ENCODE measurements around the gene HOXB5.
A peak's percentile ranks its signal among the peaks of the same experiment; 100 is the strongest.

The HOXB5 gene

DNA sequence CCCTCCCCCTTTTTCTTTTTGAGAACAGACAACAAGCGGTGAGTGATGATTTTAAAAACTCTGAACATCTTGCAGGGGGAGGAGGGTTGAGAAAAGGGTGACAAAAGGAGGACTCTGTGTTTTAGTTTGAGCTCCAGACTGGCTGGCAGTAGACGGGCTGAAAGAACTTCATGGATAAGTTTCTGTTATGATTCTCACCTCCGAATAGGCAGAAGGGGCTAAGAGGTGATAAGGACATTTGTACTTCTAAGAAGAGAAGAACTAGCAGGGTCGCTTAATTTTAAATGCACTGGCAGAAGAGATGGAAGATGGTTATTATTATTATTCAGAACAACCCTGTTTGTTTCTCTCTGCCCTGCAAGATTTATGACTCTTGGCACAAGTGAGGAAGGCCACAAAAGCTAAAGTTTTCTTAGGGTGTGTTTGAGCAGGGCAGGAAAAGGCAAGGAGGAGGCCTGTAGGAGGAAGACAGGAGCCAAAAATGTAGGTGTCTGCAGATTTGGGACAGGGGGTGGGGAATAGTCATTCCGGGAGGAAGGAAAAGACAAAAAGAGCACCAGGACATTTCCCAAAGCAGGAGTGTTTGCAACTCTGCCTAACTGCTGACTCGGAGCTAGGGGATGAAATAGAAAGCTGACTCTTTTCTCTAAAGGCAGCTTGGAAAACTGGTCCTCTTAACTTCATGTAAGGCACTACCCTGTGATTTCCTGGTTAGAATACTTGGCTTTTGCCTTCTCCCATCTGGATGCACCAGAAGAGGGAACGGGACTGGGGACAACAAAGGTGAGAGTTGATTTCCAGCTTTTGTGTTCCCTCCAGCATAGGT is 36.8 kb downstream of the HOXB5 start:
- no peak for DNase-seq

DNA sequence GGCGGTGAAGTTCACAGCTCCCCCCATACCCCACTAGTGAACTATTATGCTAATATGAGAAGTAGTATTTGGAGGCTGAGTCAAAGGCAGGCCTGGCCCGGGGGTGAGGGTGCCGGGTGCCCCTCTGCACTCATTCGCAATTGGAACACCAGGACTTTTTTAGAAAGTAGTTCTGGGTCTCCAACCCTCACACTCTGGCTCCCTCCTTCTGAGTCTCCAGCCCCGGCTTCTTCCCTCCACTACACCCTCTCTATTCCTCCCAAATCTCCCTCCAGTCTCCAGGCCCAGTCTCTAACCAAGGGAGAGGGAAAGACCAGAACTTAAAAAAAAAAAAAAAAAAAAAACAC is 37.4 kb downstream of the HOXB5 start:
- no peak for DNase-seq

DNA sequence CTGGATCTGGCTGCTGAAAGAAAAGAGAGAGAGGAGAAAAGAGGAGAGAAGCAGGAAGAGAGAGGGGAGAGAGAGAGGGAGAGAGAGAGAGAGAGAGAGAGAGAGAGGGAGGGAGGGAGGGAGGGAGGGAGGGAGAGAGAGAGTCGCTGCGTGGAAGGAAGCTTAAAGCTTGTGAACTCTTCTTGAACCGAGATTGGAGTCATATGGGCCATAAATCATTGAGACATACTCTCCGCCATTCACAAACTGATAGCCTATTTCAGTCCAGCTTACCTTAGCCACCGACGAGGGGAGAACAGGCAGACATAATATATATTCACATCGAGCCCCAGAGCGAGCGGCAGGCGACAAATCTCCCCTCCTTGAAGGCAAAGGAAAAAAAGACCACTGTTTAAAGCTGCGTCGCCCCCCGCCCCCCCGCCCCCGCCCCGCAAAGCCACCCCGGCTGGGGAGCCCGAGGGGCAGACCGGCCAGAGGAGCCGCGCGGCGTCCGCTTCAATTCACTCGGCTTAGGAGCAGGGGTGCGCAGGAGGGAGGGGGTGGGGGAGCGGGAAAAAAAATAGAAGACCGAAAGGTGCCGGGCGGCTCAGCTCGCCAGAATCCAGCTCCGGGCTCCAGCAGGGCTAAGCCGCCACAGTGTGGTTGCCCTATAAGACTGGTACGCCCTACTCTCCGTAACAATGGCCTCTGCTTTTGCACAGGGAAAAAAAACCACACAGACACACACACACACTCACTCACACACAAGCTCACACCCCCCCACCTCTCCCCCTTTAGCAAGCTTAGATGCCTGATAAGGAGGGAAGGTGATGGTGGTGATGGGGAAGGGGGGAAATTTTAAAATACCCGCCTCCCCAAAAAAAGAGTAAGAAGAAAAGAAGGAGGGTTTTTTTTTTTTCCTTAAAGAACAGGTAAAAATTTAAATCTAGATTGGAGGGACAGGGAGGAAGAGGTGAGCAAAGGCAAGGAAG is 38.0 kb downstream of the HOXB5 start:
- peak; percentile 69 for DNase-seq

- no peak for DNase-seq
Measured at GRCh38 chr17:48554412-48555257, 38.9 kb downstream of the HOXB5 start.

- DNase-seq = no peak
Measured at GRCh38 chr17:48553826-48554225, 39.8 kb downstream of the HOXB5 start.

DNA sequence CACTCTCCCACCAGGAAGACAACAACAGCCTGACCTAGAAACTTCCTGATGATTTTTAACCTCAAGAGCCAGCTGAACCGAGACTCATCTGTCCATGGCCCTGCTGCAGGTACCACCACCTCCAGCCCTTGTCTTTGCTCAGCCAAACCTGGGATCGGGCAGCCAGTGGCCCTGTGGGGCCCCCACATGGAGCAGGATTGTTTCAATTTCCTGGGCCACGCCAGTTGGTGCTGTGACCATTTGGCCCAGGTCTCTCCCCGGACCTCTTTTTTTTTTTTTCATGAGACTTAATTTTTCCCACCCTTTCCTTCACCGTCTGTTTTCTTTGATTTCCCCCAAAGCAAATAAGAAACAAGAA is 40.4 kb downstream of the HOXB5 start:
- DNase-seq = no peak

- peak; percentile 73 for DNase-seq
Measured at GRCh38 chr17:48552466-48553189, 41.0 kb downstream of the HOXB5 start.

DNA sequence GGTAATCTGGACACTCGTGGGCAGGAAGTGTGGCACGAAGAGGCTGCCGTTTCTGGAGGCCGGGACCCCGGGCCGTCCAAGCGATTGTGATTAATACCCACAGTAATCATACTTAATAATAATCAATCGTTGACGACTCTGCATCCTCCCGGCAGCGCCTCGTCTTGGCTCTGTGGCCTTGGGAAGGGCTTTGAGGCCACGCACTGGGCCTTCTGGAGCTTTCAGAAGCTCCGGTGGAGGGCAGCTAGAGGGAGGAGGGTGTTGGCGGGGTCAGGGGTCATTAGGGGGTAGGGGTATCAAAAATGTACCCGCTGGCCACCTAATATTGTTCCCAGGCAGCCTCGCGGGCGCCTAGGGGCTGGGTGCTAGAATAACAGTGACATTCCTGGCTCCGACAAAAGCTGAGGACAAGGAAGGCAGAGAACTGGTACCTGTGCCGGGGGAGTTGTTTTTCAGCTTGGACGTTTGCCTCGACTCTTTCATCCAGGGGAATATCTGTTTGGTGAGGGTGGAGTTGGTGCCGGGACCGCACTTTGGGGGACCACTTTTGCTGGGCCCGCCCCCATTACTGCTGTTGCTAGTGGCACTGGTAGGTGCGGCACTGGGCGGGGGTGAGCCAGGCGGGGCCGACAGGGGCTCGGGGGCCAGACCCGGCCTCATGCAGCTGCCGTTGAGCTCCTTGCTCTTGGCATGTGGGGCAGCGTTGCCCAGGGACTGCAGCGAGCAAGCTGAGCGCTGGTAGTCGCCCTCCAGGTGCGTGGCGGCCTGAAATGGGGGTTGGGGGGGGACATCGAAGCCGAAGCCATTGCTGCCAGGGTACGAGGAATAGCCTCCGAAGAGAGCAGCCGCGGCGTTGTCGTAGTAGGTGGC is 41.7 kb downstream of the HOXB5 start:
- DNase-seq = peak; percentile 38

DNA sequence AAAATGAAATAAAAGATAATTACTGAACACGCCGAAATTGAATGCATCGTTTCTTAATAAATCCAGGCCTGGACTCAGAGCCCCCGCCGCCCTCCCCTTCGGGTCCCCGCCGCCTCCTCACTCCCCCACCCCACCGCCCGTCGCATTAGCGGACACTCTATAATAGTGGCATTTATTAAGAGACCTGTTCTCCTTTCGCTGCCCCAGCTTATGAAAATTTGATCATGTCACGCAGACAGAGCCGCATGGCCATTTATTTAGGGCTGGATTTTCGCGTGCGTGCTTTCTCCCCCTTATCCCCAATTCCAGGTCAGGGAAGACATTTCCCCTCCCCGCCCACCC is 42.4 kb downstream of the HOXB5 start:
- DNase-seq = no peak

DNA sequence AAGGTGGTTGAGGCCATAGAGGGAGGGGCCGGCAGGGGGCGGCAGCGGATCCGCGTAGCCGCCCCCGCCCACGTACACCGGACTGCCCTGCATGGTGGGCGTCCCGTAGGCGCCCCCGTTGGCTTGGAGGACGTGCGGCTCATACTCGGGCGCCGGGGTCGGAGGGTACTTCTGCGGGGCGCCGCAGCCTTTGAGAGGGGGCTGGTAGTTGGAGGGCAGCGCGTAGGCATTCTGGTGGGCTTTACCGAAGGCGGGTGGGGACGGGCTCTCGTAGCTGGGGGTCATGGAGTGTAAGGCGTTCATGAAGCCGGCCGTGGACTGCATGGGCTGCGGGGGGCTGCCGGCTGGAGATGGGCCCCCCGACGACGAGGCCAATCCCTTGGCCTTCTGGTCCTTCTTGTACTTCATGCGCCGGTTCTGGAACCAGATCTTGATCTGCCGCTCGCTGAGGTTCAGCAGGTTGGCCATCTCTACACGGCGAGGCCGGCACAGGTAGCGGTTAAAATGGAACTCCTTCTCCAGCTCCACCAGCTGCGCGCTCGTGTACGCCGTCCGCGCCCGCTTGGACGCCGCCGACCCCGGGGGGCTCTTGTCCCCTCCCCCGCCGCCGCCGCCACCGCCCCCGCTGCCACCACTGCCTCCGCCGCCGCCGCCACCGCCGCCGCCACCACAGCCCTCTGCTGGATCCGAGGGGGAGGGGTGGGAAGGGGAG is 42.9 kb downstream of the HOXB5 start:
- DNase-seq = no peak

DNA sequence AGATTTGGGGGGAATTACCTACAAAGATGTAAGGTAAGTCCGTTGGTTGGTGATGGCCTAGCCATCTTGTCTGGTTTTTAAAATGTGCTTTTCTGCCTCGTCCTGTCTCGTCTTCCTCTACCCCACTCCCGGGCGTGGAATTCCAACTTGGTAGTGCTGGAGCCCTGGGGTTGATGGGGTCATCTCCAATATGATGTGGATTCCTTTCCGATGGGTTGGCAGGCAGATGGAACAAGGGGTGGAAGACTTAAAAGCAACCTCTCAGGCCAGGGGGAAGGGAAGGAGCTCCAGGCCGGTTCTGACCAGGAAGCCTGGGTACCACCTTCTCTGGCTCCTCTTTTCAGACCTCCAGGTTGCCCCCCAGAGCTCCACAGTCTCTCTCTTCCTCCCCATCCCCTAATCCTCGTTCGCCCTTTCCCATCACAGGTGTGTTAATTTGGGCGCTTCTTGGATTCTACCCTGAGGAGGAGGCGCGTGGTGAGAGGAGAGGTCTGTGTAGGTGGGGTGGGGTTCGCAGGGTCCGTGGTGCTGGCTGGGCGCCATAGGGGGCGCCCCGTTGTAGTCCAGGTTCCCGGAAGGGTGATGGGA is 43.6 kb downstream of the HOXB5 start:
- no peak for DNase-seq

GRCh38 chr17:48549281-48549630 is 44.3 kb downstream of the HOXB5 start:
- no peak for DNase-seq

DNA sequence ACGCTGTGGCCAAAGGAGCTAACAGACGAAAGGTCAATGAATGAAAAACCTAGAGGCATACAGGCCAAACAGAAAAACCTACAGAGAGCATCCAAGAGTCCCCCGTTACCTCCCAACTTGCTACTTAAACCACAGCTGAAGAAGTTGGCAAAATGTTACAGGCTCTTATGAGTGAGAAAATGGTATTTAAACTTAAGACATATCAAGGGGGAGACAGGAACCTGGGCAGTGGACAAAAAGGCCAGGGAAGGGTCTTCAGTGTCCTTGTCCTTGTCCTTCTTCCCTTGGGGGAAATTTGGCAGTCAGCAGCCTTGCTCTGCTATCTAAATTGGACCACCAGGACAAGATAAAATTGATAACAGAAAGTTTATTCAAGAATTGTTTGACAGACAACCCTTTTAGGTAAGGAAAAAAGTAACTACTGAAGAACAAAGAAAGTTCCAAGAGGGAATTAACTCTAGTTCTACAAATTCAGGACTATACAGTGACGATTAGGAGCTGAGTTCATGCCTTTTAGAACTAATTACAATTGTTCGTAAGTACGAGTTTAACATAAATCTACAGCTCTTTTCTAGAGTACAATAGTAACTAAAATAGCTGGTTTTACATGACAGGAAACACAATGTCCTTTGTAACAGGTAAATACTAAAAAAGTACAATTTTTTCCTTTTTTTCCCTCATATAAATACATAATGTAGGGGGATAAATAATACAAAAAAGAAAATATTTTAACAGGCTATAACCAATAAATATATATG is 44.9 kb downstream of the HOXB5 start:
- DNase-seq = no peak

GRCh38 chr17:48547808-48548522 is 45.6 kb downstream of the HOXB5 start:
- no peak for DNase-seq

DNA sequence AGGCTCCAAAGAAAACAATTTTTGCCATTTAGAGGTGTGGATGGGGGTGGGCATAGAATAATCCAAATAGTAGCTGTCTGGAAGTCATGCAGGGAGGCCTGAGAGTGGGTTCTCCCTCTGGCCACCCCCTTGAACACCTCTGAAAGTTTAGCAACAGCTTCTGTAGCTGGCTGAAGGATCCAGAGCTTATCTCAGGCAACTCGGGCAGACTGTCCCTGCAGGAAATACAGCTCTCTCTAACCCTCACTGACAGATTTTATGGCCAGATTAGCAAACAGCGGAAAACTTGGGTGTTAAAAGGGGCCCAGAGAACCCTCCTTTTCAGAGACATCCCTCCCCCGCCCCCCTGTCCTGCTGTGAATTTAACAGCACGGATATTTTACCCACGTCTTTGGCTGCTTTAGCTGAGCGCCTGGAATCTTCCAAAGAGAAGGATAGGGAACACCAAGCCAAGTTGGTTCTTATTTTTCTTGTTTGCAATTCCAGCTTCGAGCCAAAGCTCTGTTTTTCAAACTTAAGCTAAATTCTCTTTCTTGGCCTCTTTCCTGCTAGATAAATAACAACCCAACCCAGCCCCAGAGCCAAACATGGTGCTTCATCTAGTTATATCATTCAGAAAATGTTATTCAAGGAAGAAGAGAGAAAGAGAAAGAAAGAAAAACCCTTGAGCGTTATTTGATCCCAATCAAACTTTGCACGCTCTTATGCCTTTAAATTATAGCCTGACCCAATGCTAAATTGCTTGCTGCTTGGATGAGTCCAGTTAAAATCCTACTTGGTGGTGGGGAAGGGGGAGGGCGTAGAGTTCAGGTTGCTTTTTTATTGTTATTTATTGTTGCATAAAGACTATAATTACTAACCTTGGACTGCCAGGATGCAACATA is 46.4 kb downstream of the HOXB5 start:
- peak; percentile 83 for DNase-seq

GRCh38 chr17:48546137-48546923 is 47.2 kb downstream of the HOXB5 start:
- DNase-seq = no peak

- no peak for DNase-seq
Measured at GRCh38 chr17:48545539-48545938, 48.0 kb downstream of the HOXB5 start.

All from NCI-H2029 treated with DMSO at 0.1 percent for 48 hours (cell line).